Fibroblast of pulmonary artery (primary cell): Measurements from ENCODE around the gene CASS4.
A peak's percentile ranks its signal among the peaks of the same experiment; 100 is the strongest.

ENCODE experiments used
- DNase-seq: peaks from one replicate; pipeline ENCODE4 v3.0.0-alpha.2; 2010; ENCODE audit warnings: low read depth
- H3K4me3 ChIP-seq: replicated peaks from 2 replicates; pipeline ENCODE4 v1.5.1; 2011; ENCODE audit warnings: low read depth, mild to moderate bottlenecking, control low read depth, low read length, moderate library complexity
- CTCF ChIP-seq: IDR thresholded peaks from 2 replicates; pipeline ENCODE4 v1.5.1; 2011; ENCODE audit warnings: mild to moderate bottlenecking, control low read depth, low read length, inconsistent platforms; ENCODE audit errors: missing control alignments

CASS4 gene

DNA sequence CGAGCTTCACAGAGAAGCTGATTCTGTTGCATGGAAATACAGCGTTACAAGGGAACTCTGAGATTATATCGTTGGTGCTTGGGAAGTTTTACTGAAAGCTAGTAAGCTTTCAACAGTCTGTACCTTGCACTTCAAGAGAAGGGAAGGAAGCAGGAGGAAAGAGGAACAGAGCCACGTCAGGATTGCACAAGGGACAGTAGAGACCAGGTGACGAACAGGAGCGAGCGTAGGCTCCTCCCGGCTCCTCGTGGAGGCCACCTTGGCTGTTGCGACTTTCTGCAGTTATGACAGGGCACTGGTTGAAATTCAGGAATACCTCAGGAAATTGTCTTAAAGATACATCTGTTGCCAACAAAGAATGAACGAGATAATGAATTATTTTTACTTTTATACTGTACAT is 75.2 kb downstream of the CASS4 start:
- no peak for DNase-seq
- H3K4me3 ChIP-seq = no peak overlapping the region
- TF ChIP-seq CTCF = no peak

- H3K4me3 ChIP-seq = no peak overlapping the region
- DNase-seq = no peak
Measured at GRCh38 chr20:56488566-56488965, 76.5 kb downstream of the CASS4 start.

DNA sequence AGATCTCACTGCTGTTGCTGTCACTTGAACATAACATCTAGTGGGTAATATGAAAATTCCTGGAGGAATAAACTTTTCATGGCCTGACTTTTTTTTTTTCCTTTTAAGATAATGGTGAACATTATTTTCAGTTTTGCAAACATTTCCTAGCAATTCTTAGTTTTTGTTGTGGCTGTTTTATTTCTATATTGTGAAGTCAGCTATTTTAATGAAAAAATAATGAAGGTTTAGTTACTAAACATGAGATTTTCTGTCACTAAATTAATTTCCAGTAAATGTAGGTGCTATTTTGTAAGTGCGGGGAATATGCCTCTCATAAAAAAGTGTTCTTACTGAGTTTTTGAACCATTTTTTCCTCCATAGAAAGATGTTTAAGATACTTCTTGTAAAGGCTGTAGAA is 89.1 kb downstream of the CASS4 start:
- no peak for TF ChIP-seq CTCF
- no peak for DNase-seq
- H3K4me3 ChIP-seq = no peak overlapping the region

More at GRCh38 chr20:56488566-56488965, 76.5 kb downstream of the CASS4 start:
- TF ChIP-seq CTCF = no peak

GRCh38 chr20:56503916-56504315 is 91.9 kb downstream of the CASS4 start:
- H3K4me3 ChIP-seq = no peak overlapping the region
- TF ChIP-seq CTCF = no peak
- DNase-seq = no peak

DNA sequence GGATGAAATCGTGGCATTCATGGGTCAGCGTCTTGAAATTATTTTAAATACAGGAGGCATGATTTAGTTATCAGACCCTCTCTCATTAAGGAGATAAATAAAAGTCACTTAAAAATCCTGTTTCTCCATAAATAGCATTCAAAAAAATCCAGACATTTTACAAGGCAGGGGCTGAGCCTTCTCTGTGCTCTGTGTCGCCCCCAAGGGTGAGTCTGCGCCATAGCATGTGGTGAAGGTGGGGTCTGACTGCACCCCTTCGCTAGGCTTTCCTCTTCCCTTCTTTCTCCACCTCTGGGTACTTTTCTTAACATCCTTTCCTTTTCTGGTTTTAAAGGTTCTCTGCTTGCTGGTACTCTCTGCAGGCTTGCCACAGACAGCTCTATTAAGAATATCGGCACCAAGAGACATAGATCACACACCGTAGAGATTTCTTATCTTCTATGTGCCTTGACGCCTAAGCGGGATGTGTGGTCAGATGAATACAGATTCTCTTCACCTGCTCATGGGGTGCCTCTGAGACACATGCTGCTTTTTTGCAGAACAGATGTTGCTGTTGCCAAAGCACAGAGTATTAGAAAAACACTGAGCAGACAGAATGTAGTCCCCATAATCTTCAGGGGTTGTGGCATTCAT is 92.4 kb downstream of the CASS4 start:
- DNase-seq = no peak
- no peak overlapping the region for H3K4me3 ChIP-seq
- TF ChIP-seq CTCF = peak; percentile 50

GRCh38 chr20:56506103-56506502 is 94.0 kb downstream of the CASS4 start:
- no peak for TF ChIP-seq CTCF
- no peak overlapping the region for H3K4me3 ChIP-seq
- peak; percentile 64 for DNase-seq
